Measurements from ENCODE around the gene SPATA12.

The SPATA12 gene

DNA sequence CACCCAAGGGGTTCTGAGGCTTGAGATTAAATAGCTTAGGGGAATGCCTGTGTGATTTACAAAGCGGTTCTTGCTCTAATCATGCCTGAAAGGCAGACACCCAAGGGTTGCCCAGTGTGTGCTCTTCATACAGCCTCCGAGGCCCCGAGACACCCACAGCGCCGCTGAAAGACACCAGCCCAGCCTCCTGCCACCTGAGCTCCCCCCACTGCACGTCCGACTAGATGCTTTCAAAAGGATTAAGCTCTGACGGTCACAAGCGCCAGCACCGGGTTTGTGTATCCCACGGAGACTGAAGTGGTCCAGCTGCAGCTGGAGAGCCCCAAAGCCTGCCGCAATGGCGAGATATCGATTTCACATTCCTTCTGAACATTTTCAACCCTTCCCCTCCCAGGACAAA lies 50.3 kb downstream of the SPATA12 start:
- no peak for DNase-seq (ENCODE audit: low read depth in 1 of 2, low spot score in 1 of 2)

DNA sequence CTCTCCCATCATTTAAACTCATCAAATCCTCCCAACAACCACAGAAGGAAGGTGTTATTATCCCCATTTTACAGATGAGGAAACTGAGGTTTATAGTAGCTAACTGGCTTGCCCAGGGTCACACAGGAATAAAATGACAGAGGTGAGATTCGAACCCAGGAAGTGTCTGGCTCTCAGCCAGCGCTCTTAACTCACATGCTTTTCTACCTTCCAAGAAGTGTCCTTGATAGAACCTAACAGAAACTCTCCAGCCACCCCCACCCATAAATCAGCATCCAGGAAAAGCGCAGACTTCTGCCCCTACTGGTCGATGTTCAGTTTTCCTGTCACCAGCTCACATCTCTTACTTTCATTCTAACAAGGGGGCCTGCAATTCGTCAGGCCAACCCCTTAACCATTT lies 51.7 kb downstream of the SPATA12 start:
- no peak for DNase-seq (ENCODE audit: low read depth in 1 of 2, low spot score in 1 of 2)

DNA sequence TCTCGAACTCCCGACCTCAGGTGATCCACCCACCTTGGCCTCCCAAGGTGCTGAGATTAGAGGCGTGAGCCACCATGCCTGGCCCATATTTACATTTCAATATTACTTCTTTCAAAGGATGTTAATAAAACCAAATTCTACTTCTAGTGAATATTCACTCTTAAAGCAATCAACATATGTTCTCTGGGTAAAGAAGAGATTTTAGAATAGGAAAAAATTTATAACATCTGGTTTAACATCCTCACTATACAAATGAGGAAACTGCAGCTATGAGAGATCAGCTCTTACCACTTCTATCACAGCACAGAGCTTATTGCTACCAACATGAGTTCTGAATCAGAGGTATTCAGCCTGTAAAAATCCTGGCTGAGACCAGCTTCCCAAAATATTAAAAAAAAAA lies 56.0 kb downstream of the SPATA12 start:
- DNase-seq (ENCODE audit: low read depth in 1 of 2, low spot score in 1 of 2), result no peak

GRCh38 chr3:57118254-57118653 lies 57.8 kb downstream of the SPATA12 start:
- DNase-seq (ENCODE audit: low read depth in 1 of 2, low spot score in 1 of 2), result no peak

DNA sequence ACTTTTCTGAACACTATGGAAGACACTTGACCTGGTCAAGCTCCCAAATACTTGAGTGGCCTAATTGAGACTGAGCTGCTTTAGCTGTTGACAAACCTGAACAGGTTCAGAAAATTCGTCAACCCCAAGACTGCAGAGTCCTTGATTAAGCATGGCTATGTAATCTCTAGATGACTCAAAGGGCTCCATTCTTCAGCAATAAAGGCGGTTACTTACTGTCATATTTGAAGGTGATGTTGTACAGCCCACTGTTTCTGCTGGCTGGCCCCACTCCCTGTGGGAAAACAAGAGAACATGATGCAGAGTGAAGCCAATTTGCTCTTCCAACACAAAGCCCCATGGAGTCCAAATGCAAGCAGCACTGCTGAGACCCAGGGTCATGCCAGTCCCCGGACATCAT lies 59.6 kb downstream of the SPATA12 start:
- DNase-seq (ENCODE audit: low read depth in 1 of 2, low spot score in 1 of 2), result no peak

DNA sequence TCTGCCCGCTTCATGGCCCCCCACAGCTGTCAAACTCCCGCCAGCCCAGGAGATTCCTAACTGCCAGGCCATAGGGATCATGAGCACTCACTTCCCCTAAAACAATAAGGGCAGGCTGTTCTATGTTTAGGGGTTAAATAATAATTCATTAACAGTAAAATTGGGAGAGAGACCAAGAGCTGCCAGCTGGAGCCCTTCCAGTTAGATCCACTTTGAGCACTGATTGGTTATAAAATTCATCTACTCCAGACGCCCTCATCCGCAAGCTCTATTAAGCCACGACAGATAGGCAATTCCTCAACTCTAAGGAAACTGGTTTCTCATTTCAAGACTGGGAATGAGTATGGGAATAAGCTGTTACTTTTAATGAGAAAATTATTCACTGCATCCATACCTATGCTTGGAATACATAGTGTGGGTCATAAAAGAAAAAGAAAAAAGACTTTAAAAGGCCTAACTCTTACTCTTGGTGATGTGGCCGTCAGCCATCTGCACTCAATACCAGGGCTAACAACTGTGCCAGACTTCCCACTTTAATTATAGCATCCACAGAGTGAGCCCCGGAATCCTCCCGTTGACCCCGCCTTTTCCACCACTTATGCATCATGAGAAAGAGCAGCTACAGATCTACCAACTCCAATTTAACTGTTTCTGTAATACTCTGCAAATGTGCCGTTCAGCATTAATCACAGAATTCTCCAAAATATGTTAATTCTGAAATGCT lies 60.1 kb downstream of the SPATA12 start:
- no peak for DNase-seq (ENCODE audit: low read depth in 1 of 2, low spot score in 1 of 2)

All from stimulated activated CD4-positive, alpha-beta T cell treated with anti-CD3 and anti-CD28 coated beads, Interleukin-15, amount 100 ng/mL, for 1 hour (primary cell).